T-helper 2 cell treated with Interferon-gamma antibody and Interleukin-4, amounts not matched to agents 100 ng/mL and 5 ng/mL, for 36 hours (primary cell): Measurements from ENCODE around the gene YDJC. TPM values are rescaled to one million over a fixed set of nuclear protein-coding genes. Genes with fewer than 3 reads are reported as not detected.
"Not testable (repeated sequence)": the region's sequence is repeated elsewhere in the genome, so short reads cannot be mapped to it uniquely, and the experiment has no call there.

Source experiments
- intact Hi-C: fragments of 100-400 bp; cut with micrococcal nuclease; formaldehyde crosslinking; loops from one replicate; pipeline ENCODE4 v1.15.1; 2023
- total RNA-seq: library from RNA; stranded (reverse); gene quantifications from 2 replicates; pipeline ENCODE4 v1.2.3, GENCODE V29; 2022

The YDJC gene
- total RNA-seq, 1 donor from 2014 or later, result 41.7 TPM

- intact Hi-C loops, result no loop called here
Measured at GRCh38 chr22:21652010-21652546, 22.3 kb upstream of the YDJC start.

- intact Hi-C loops, result loop anchor here (1.0 kb wide), 1 partner anchor 9 kb away; the partner anchor contains the start of gene SDF2L1
Measured at GRCh38 chr22:21651521-21652009, 21.7 kb upstream of the YDJC start.

GRCh38 chr22:21650823-21651520 lies 21.1 kb upstream of the YDJC start:
- intact Hi-C loops, result loop anchor here (1.0 kb wide), 1 partner anchor 9 kb away; the partner anchor contains the start of gene SDF2L1

GRCh38 chr22:21650280-21650679 lies 20.5 kb upstream of the YDJC start:
- intact Hi-C loops, result no loop called here

- intact Hi-C loops, result loop anchor here (10.0 kb wide), 1 partner anchor 642 kb away; the partner anchor contains the start of gene THAP7
Measured at GRCh38 chr22:21646608-21647590, 17.1 kb upstream of the YDJC start.

GRCh38 chr22:21645513-21645912 lies 15.7 kb upstream of the YDJC start:
- intact Hi-C loops, result loop anchor here (10.0 kb wide), 1 partner anchor 641 kb away; the partner anchor contains the start of gene THAP7

- intact Hi-C loops, result loop anchor here (2.0 to 10.0 kb wide), 3 partner anchors 75 to 639 kb away; partner anchors contain the start of genes THAP7 and YPEL1
Measured at GRCh38 chr22:21643533-21644357, 13.9 kb upstream of the YDJC start.

GRCh38 chr22:21642584-21643448 lies 13.0 kb upstream of the YDJC start:
- intact Hi-C loops, result loop anchor here (1.0 to 10.0 kb wide), 5 partner anchors 8 to 638 kb away; partner anchors contain the start of genes THAP7, YDJC and YPEL1

- intact Hi-C loops, result loop anchor here (1.0 to 10.0 kb wide), 5 partner anchors 9 to 637 kb away; partner anchors contain the start of genes THAP7, YDJC and YPEL1
Measured at GRCh38 chr22:21641789-21642583, 12.2 kb upstream of the YDJC start, which contains the start of gene SDF2L1. Gene SDF2L1, plus strand, starts transcription at chr22:21642302. Its CDS starts 35 bp downstream, at chr22:21642337.

- intact Hi-C loops, result loop anchor here (5.0 to 10.0 kb wide), 2 partner anchors 96 to 637 kb away; partner anchors contain the start of genes THAP7 and YPEL1
Measured at GRCh38 chr22:21641417-21641788, 11.6 kb upstream of the YDJC start.

- intact Hi-C loops, result loop anchor here (5.0 to 10.0 kb wide), 2 partner anchors 96 to 636 kb away; partner anchors contain the start of genes THAP7 and YPEL1
Measured at GRCh38 chr22:21640810-21641209, 11.0 kb upstream of the YDJC start.

- intact Hi-C loops, result no loop called here
Measured at GRCh38 chr22:21639359-21639758, 9.5 kb upstream of the YDJC start.

GRCh38 chr22:21637450-21637849 lies 7.6 kb upstream of the YDJC start:
- intact Hi-C loops, result not testable (repeated sequence)

- intact Hi-C loops, result no loop called here
Measured at GRCh38 chr22:21636629-21637218, 6.9 kb upstream of the YDJC start.

GRCh38 chr22:21635771-21636510 lies 6.1 kb upstream of the YDJC start:
- intact Hi-C loops, result no loop called here

- intact Hi-C loops, result no loop called here
Measured at GRCh38 chr22:21634844-21635243, 5.0 kb upstream of the YDJC start.

GRCh38 chr22:21634081-21634480 lies 4.3 kb upstream of the YDJC start:
- intact Hi-C loops, result no loop called here
